Esophagus muscularis mucosa (tissue), 3 donors: ENCODE data around the gene RPUSD1.

Experiments
- CTCF ChIP-seq, 3 experiments: fragments of 200-600 bp in 2 of 3; fragments of 450-650 bp in 1 of 3; sonication (generic) in 2 of 3; IDR thresholded peaks; one replicate each; pipeline ENCODE4 v1.5.1; 2017 to 2019; ENCODE audit warnings: antibody characterized with exemption in 3 of 3, mild to moderate bottlenecking in 2 of 3, moderate library complexity in 1 of 3
- POLR2A ChIP-seq: fragments of 450-650 bp; IDR thresholded peaks from one replicate; pipeline ENCODE4 v1.6.1; 2017; ENCODE audit warnings: antibody characterized with exemption, moderate library complexity, mild to moderate bottlenecking, low read depth
- POLR2AphosphoS5 ChIP-seq, 2 donors: sonication (generic); formaldehyde crosslinking; IDR thresholded peaks; one replicate each; pipeline ENCODE4 v1.6.1; 2017; ENCODE audit warnings: antibody characterized with exemption in 2 of 2

GRCh38 chr16:735982-736453, 52.2 kb downstream of the RPUSD1 start:
- TF ChIP-seq CTCF (IDR thresholded peaks at IDR 0.05) (no peak), POLR2AphosphoS5 (IDR thresholded peaks at IDR 0.05) (no peak), POLR2A (no peak)
